ENCODE results near the gene THPO. TPM values are rescaled to one million over a fixed set of nuclear protein-coding genes. Genes with fewer than 3 reads are reported as not detected.
A peak's percentile ranks its signal among the peaks of the same experiment; 100 is the strongest.

Gene THPO
- polyA plus RNA-seq, 1 donor (not counting 4 experiments of a cell fraction or from before 2014, with no cell fraction given), result not detected

GRCh38 chr3:184417619-184418327, 39.8 kb upstream of the THPO start:
- no peaks in the 10 kb centered on the region for H3K9me1 ChIP-seq (ENCODE audit: control insufficient read depth, extremely low read depth, insufficient read depth, low read length)
- H3K4me1 ChIP-seq (ENCODE audit: control insufficient read depth, extremely low read depth, insufficient read depth, low read length), result no peaks in the 10 kb centered on the region
- H3K27me3 ChIP-seq (ENCODE audit: control insufficient read depth, extremely low read depth, insufficient read depth, low read length), result no peaks in the 10 kb centered on the region
- no peak overlapping the region for H3K27ac ChIP-seq (ENCODE audit: control insufficient read depth, insufficient read depth, low read length)
- H3K9ac ChIP-seq (ENCODE audit: control insufficient read depth, extremely low read depth, insufficient read depth, low read length), result no peak overlapping the region
- H3K79me2 ChIP-seq (ENCODE audit: control insufficient read depth, insufficient read depth, low read length), result no peaks in the 10 kb centered on the region
- no peak overlapping the region for H2AFZ ChIP-seq (ENCODE audit: control insufficient read depth, low read length)
- FAIRE-seq (peak; percentile 75), DNase-seq (ENCODE audit: low read depth, low spot score) (peak; percentile 13)
- H3K4me3 ChIP-seq (ENCODE audit: control insufficient read depth in 2 of 3, extremely low read depth in 1 of 3, insufficient read depth in 2 of 3, low read depth in 1 of 3, low read length in 3 of 3), result no peak overlapping the region
- dilution Hi-C loops (cut with MboI; ENCODE audit: extremely low pct_ligation_motif_present, low sequenced_read_pairs), result no loop called here
- H4K20me1 ChIP-seq (ENCODE audit: control insufficient read depth, extremely low read depth, insufficient read depth, low read length), result no peaks in the 10 kb centered on the region
- H3K36me3 ChIP-seq (ENCODE audit: control insufficient read depth in 2 of 2, extremely low read depth in 1 of 2, insufficient read depth in 2 of 2, low read length in 2 of 2), result no peaks in the 10 kb centered on the region
- no peak for TF ChIP-seq EZH2 (IDR thresholded peaks at IDR 0.05; ENCODE audit: low read length)
- peak; percentile 92 to 99 (median 97) for TF ChIP-seq CTCF (optimal IDR thresholded peaks at IDR 0.05 in 1 of 3, IDR thresholded peaks at IDR 0.05 in 1 of 3, conservative IDR thresholded peaks at IDR 0.05 in 1 of 3; ENCODE audit: extremely low read depth in 1 of 3, insufficient read depth in 2 of 3, low read length in 3 of 3)
- no peak overlapping the region for H3K4me2 ChIP-seq (ENCODE audit: control insufficient read depth, extremely low read depth, insufficient read depth, low read depth, low read length)
- H3K9me3 ChIP-seq (ENCODE audit: control insufficient read depth, low read depth, low read length), result no peaks in the 10 kb centered on the region

- H3K79me2 ChIP-seq (ENCODE audit: control insufficient read depth, insufficient read depth, low read length), result no peaks in the 10 kb centered on the region
- H2AFZ ChIP-seq (ENCODE audit: control insufficient read depth, low read length), result no peak overlapping the region
- no peak for DNase-seq (ENCODE audit: low read depth, low spot score)
- H3K4me3 ChIP-seq (ENCODE audit: control insufficient read depth in 2 of 3, extremely low read depth in 1 of 3, insufficient read depth in 2 of 3, low read depth in 1 of 3, low read length in 3 of 3), result no peak overlapping the region
- no peaks in the 10 kb centered on the region for H3K36me3 ChIP-seq (ENCODE audit: control insufficient read depth in 2 of 2, extremely low read depth in 1 of 2, insufficient read depth in 2 of 2, low read length in 2 of 2)
- TF ChIP-seq CTCF (optimal IDR thresholded peaks at IDR 0.05 in 1 of 3, IDR thresholded peaks at IDR 0.05 in 1 of 3, conservative IDR thresholded peaks at IDR 0.05 in 1 of 3; ENCODE audit: extremely low read depth in 1 of 3, insufficient read depth in 2 of 3, low read length in 3 of 3) (no peak), EZH2 (IDR thresholded peaks at IDR 0.05; ENCODE audit: low read length) (no peak)
- H3K27me3 ChIP-seq (ENCODE audit: control insufficient read depth, extremely low read depth, insufficient read depth, low read length), result no peaks in the 10 kb centered on the region
- FAIRE-seq, result no peak
- no peaks in the 10 kb centered on the region for H3K4me1 ChIP-seq (ENCODE audit: control insufficient read depth, extremely low read depth, insufficient read depth, low read length)
- H3K4me2 ChIP-seq (ENCODE audit: control insufficient read depth, extremely low read depth, insufficient read depth, low read depth, low read length), result no peak overlapping the region
- H3K9me3 ChIP-seq (ENCODE audit: control insufficient read depth, low read depth, low read length), result no peaks in the 10 kb centered on the region
- no peaks in the 10 kb centered on the region for H4K20me1 ChIP-seq (ENCODE audit: control insufficient read depth, extremely low read depth, insufficient read depth, low read length)
- no peaks in the 10 kb centered on the region for H3K9me1 ChIP-seq (ENCODE audit: control insufficient read depth, extremely low read depth, insufficient read depth, low read length)
- no peak overlapping the region for H3K9ac ChIP-seq (ENCODE audit: control insufficient read depth, extremely low read depth, insufficient read depth, low read length)
- H3K27ac ChIP-seq (ENCODE audit: control insufficient read depth, insufficient read depth, low read length), result no peak overlapping the region
- dilution Hi-C loops (cut with MboI; ENCODE audit: extremely low pct_ligation_motif_present, low sequenced_read_pairs), result no loop called here
Observed at GRCh38 chr3:184415203-184415490, 37.1 kb upstream of the THPO start.
